GM23338 (cell line): ENCODE data around the gene FAF2. TPM values are rescaled to one million over a fixed set of nuclear protein-coding genes. Genes with fewer than 3 reads are reported as not detected.

ENCODE experiments used
- ATAC-seq: fragments of 200-7000 bp; cut with Tn5 transposase; 3 replicates; pipeline ENCODE4 v1.9.1; 2020
- DNase-seq: peaks from one replicate; pipeline ENCODE4 v3.0.0-alpha.2; 2015; ENCODE audit warnings: low spot score
- H2AFZ ChIP-seq: fragments of 200-600 bp; sonication (generic); 2 replicates; pipeline ENCODE4 v1.8.0; 2016; ENCODE audit warnings: antibody characterized with exemption, mild to moderate bottlenecking, moderate library complexity
- H3F3A ChIP-seq: fragments of 200-600 bp; sonication (generic); replicated peaks from 2 replicates; pipeline ENCODE4 v1.8.0; 2017; ENCODE audit warnings: antibody characterized with exemption, mixed run types, low read depth
- H3K27ac ChIP-seq: fragments of 200-600 bp; sonication (generic); 2 replicates; pipeline ENCODE4 v1.6.1; 2016; ENCODE audit warnings: low read depth
- H3K27me3 ChIP-seq: fragments of 200-600 bp; sonication (generic); 2 replicates; pipeline ENCODE4 v1.8.0; 2016; ENCODE audit warnings: mild to moderate bottlenecking, mixed run types, moderate library complexity; ENCODE audit not compliant: insufficient read depth
- H3K36me3 ChIP-seq: fragments of 200-600 bp; sonication (generic); 2 replicates; pipeline ENCODE4 v1.8.0; 2016; ENCODE audit warnings: mild to moderate bottlenecking; ENCODE audit not compliant: insufficient read depth
- H3K4me1 ChIP-seq: fragments of 200-600 bp; sonication (generic); 2 replicates; pipeline ENCODE4 v1.8.0; 2016; ENCODE audit warnings: mild to moderate bottlenecking, moderate library complexity; ENCODE audit not compliant: insufficient read depth
- H3K4me2 ChIP-seq: fragments of 200-600 bp; sonication (generic); 2 replicates; pipeline ENCODE4 v1.7.1; 2017; ENCODE audit warnings: mixed run types
- H3K4me3 ChIP-seq: fragments of 200-600 bp; sonication (generic); 2 replicates; pipeline ENCODE4 v1.6.1; 2016; ENCODE audit warnings: mixed run types
- H3K79me2 ChIP-seq: fragments of 200-600 bp; sonication (generic); replicated peaks from 2 replicates; pipeline ENCODE4 v1.8.0; 2017; ENCODE audit warnings: mild to moderate bottlenecking; ENCODE audit not compliant: insufficient read depth
- H3K9me2 ChIP-seq: fragments of 200-600 bp; sonication (generic); 2 replicates; pipeline ENCODE4 v1.8.0; 2017; ENCODE audit not compliant: insufficient read depth
- H4K20me1 ChIP-seq: fragments of 200-600 bp; sonication (generic); replicated peaks from 2 replicates; pipeline ENCODE4 v1.8.0; 2017; ENCODE audit warnings: mild to moderate bottlenecking; ENCODE audit not compliant: insufficient read depth
- H3K27ac Mint-ChIP-seq: 2 replicates; pipeline ENCODE4 v1.8.0; 2020; ENCODE audit warnings: inconsistent platforms, mild to moderate bottlenecking, moderate library complexity, mixed read lengths
- H3K27me3 Mint-ChIP-seq: 3 replicates; pipeline ENCODE4 v1.8.0; 2022; ENCODE audit warnings: low read depth, mild to moderate bottlenecking, moderate library complexity, mixed read lengths, inconsistent platforms; ENCODE audit not compliant: insufficient read depth, poor library complexity
- H3K36me3 Mint-ChIP-seq: 3 replicates; pipeline ENCODE4 v1.8.0; 2021; ENCODE audit warnings: low read depth, mild to moderate bottlenecking, inconsistent platforms, moderate library complexity, mixed read lengths
- H3K4me1 Mint-ChIP-seq: 3 replicates; pipeline ENCODE4 v1.8.0; 2020; ENCODE audit warnings: mild to moderate bottlenecking, inconsistent platforms, mixed read lengths
- H3K4me3 Mint-ChIP-seq: 3 replicates; pipeline ENCODE4 v1.8.0; 2021; ENCODE audit warnings: moderate library complexity, mild to moderate bottlenecking, inconsistent platforms, mixed read lengths
- H3K9me3 Mint-ChIP-seq: 3 replicates; pipeline ENCODE4 v1.8.0; 2020; ENCODE audit warnings: moderate library complexity, mild to moderate bottlenecking, inconsistent platforms, mixed read lengths
- CREB1 ChIP-seq: fragments of 250-450 bp; sonication (Bioruptor Pico); IDR thresholded peaks from 2 replicates; pipeline ENCODE4 v1.5.0; 2020; ENCODE audit warnings: low read depth, mild to moderate bottlenecking, moderate library complexity
- EZH2 ChIP-seq: fragments of 200-600 bp; sonication (generic); IDR thresholded peaks from one replicate; pipeline ENCODE4 v1.8.0; 2017; ENCODE audit warnings: antibody characterized with exemption, mild to moderate bottlenecking, low read depth; ENCODE audit not compliant: unreplicated experiment
- EZH2phosphoT487 ChIP-seq: fragments of 200-600 bp; sonication (generic); IDR thresholded peaks from one replicate; pipeline ENCODE4 v1.8.1; 2018; ENCODE audit warnings: antibody characterized with exemption; ENCODE audit not compliant: unreplicated experiment
- JUNB ChIP-seq: IDR thresholded peaks from one replicate; pipeline ENCODE4 v1.6.1; 2016; ENCODE audit warnings: antibody characterized with exemption; ENCODE audit not compliant: unreplicated experiment
- NANOG ChIP-seq: IDR thresholded peaks from 2 replicates; pipeline ENCODE4 v1.6.1; 2016; ENCODE audit warnings: antibody characterized with exemption, borderline replicate concordance
- POLR2AphosphoS5 ChIP-seq: IDR thresholded peaks from 2 replicates; pipeline ENCODE4 v1.6.1; 2016; ENCODE audit warnings: antibody characterized with exemption, low read depth
- REST ChIP-seq: IDR thresholded peaks from one replicate; pipeline ENCODE4 v1.6.1; 2018; ENCODE audit warnings: antibody characterized with exemption; ENCODE audit not compliant: unreplicated experiment
- STAT1 ChIP-seq: IDR thresholded peaks from one replicate; pipeline ENCODE4 v1.6.1; 2016; ENCODE audit warnings: antibody characterized with exemption; ENCODE audit not compliant: unreplicated experiment
- ZNF114 ChIP-seq: fragments of 250-450 bp; sonication (Bioruptor Pico); IDR thresholded peaks from 2 replicates; pipeline ENCODE4 v1.5.0; 2020; ENCODE audit warnings: mild to moderate bottlenecking, moderate library complexity
- ZNF331 ChIP-seq: fragments of 250-450 bp; sonication (Bioruptor Pico); IDR thresholded peaks from 2 replicates; pipeline ENCODE4 v1.5.0; 2020; ENCODE audit warnings: low read depth, mild to moderate bottlenecking, moderate library complexity
- ZNF462 ChIP-seq: fragments of 250-450 bp; sonication (Bioruptor Pico); IDR thresholded peaks from 2 replicates; pipeline ENCODE4 v1.5.0; 2020; ENCODE audit warnings: mild to moderate bottlenecking, moderate library complexity
- polyA plus RNA-seq: library from polyadenylated mRNA; unstranded; fragments of >200 nt; fragmentation: Nextera tagmentation; extraction: Ambion mirVana; gene quantifications from 2 replicates; pipeline ENCODE4 v1.2.1, GENCODE V29; 2016
- total RNA-seq: library from RNA; depleted of rRNA; stranded (reverse); fragments of >200 nt; shearing (Covaris generic); gene quantifications from 2 replicates; pipeline ENCODE4 v1.2.3, GENCODE V29; 2014
- TF ChIP-seq, protein P1 (sequence below): IDR thresholded peaks from 2 replicates; pipeline ENCODE4 v1.6.1; 2016; ENCODE audit warnings: antibody characterized with exemption
- TF ChIP-seq, protein P2 (sequence below), 2 experiments: fragments of 200-600 bp in 1 of 2; sonication (generic) in 1 of 2; conservative IDR thresholded peaks; 2 replicates each; pipeline versions ENCODE4 v1.5.1 to v1.6.1; 2016 to 2017; ENCODE audit warnings: antibody characterized with exemption in 2 of 2, low read depth in 2 of 2, mild to moderate bottlenecking in 2 of 2, moderate library complexity in 1 of 2

The FAF2 gene
- total and polyA plus RNA-seq, 2 experiments from 2014 or later = 32.8 to 37.6 TPM

DNA sequence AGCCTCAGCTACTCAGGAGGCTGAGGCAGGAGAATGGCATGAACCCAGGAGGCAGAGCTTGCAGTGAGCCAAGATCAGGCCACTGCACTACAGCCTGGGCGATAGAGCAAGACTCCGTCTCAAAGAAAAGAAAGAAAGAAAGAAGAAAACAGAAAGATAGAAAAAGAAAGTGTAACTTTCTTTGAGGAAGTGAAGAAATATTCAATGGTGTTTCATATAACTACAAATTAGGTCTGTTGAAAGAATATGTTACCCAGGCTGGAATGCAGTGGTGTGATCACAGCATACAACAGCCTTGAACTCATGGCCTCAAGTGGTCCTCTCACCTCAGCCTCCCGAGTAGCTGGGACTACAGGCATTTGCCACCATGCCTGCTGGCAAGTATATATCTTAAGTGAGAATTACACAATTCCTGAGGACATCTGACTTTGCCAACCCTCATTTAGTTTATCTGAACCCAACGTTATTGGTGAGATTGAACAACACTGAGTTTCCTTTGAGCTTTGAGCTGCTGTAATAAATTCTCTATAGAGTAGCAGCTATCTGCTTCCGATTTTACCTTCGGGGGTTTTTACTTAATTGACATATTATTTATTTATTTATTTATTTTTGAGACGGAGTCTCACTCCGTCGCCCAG lies 2.0 kb upstream of the FAF2 start:
- Histone ChIP-seq H3K9me2 (no peaks in the 10 kb centered on the region), H4K20me1 (peaks cover 22% of the 10 kb centered on the region; the same call in 1 of the 2 replicates), H3K36me3 (no peaks in the 10 kb centered on the region), H3K27ac (no peak overlapping the region), H3K4me3 (peak overlapping the region; percentile 88), H3K79me2 (peaks cover 28% of the 10 kb centered on the region), H2AFZ (no peak overlapping the region), H3K4me2 (peak overlapping the region; percentile 100; the same call in 1 of the 2 replicates), H3K27me3 (no peaks in the 10 kb centered on the region), H3F3A (peaks cover 8% of the 10 kb centered on the region), H3K4me1 (peaks cover 12% of the 10 kb centered on the region)
- Mint-ChIP-seq H3K9me3 (no peaks in the 10 kb centered on the region), H3K36me3 (no peaks in the 10 kb centered on the region; the same call in 2 of the 3 replicates), H3K4me1 (peaks cover 16% of the 10 kb centered on the region), H3K4me3 (peak overlapping the region; percentile 51), H3K27ac (no peak overlapping the region), H3K27me3 (peaks cover 30% of the 10 kb centered on the region)
- ATAC-seq (no peak), DNase-seq (no peak)
- TF ChIP-seq REST = no peak
- no peak for TF ChIP-seq ZNF114 (CRISPR knock-in tag)
- no peak for TF ChIP-seq EZH2
- TF ChIP-seq, protein P1, sequence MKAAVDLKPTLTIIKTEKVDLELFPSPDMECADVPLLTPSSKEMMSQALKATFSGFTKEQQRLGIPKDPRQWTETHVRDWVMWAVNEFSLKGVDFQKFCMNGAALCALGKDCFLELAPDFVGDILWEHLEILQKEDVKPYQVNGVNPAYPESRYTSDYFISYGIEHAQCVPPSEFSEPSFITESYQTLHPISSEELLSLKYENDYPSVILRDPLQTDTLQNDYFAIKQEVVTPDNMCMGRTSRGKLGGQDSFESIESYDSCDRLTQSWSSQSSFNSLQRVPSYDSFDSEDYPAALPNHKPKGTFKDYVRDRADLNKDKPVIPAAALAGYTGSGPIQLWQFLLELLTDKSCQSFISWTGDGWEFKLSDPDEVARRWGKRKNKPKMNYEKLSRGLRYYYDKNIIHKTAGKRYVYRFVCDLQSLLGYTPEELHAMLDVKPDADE = no peak
- TF ChIP-seq NANOG = no peak
- TF ChIP-seq ZNF462 = no peak
- TF ChIP-seq, protein P2, sequence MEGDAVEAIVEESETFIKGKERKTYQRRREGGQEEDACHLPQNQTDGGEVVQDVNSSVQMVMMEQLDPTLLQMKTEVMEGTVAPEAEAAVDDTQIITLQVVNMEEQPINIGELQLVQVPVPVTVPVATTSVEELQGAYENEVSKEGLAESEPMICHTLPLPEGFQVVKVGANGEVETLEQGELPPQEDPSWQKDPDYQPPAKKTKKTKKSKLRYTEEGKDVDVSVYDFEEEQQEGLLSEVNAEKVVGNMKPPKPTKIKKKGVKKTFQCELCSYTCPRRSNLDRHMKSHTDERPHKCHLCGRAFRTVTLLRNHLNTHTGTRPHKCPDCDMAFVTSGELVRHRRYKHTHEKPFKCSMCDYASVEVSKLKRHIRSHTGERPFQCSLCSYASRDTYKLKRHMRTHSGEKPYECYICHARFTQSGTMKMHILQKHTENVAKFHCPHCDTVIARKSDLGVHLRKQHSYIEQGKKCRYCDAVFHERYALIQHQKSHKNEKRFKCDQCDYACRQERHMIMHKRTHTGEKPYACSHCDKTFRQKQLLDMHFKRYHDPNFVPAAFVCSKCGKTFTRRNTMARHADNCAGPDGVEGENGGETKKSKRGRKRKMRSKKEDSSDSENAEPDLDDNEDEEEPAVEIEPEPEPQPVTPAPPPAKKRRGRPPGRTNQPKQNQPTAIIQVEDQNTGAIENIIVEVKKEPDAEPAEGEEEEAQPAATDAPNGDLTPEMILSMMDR (conservative IDR thresholded peaks at IDR 0.05; ENCODE audit: low read depth in 2 of 2) = no peak
- TF ChIP-seq JUNB = no peak
- TF ChIP-seq POLR2AphosphoS5 = no peak
- no peak for TF ChIP-seq CREB1 (CRISPR knock-in tag)
- TF ChIP-seq STAT1 = no peak
- TF ChIP-seq ZNF331 = no peak
- TF ChIP-seq EZH2phosphoT487 = no peak
